ENCODE results near the gene TINAGL1.

TINAGL1 gene

GRCh38 chr1:31605908-31606427 lies 29.7 kb downstream of the TINAGL1 start:
- ATAC-seq (peak; percentile 100), DNase-seq (peak; percentile 49 to 72)
- H3K27me3 Mint-ChIP-seq: peaks cover 18% of the 10 kb centered on the region
- no peak overlapping the region for H3K4me3 Mint-ChIP-seq
- H3K27ac Mint-ChIP-seq: no peak overlapping the region
- no peaks in the 10 kb centered on the region for H3K9me3 Mint-ChIP-seq
- peaks cover 11% of the 10 kb centered on the region for H3K4me1 Mint-ChIP-seq

GRCh38 chr1:31607360-31607759 lies 31.0 kb downstream of the TINAGL1 start:
- DNase-seq (no peak), ATAC-seq (no peak)
- Mint-ChIP-seq H3K27ac (no peak overlapping the region), H3K9me3 (no peaks in the 10 kb centered on the region), H3K27me3 (peaks cover 18% of the 10 kb centered on the region), H3K4me3 (no peak overlapping the region), H3K4me1 (peaks cover 17% of the 10 kb centered on the region)

- Mint-ChIP-seq H3K27me3 (peaks cover 18% of the 10 kb centered on the region), H3K27ac (no peak overlapping the region), H3K9me3 (no peaks in the 10 kb centered on the region), H3K4me1 (peaks cover 17% of the 10 kb centered on the region), H3K4me3 (no peak overlapping the region)
- DNase-seq (no peak), ATAC-seq (no peak)
These were observed 33.3 kb downstream of the TINAGL1 start for GRCh38 chr1:31609514-31610118.

- peaks cover 15% of the 10 kb centered on the region for H3K4me1 Mint-ChIP-seq
- H3K9me3 Mint-ChIP-seq: no peaks in the 10 kb centered on the region
- ATAC-seq: no peak
- no peak for DNase-seq
- peaks cover 46% of the 10 kb centered on the region for H3K27me3 Mint-ChIP-seq
- H3K4me3 Mint-ChIP-seq: no peak overlapping the region
- H3K27ac Mint-ChIP-seq: no peak overlapping the region
These were observed 38.2 kb downstream of the TINAGL1 start for GRCh38 chr1:31614414-31615005.

GRCh38 chr1:31615414-31615813 lies 39.1 kb downstream of the TINAGL1 start:
- ATAC-seq (no peak), DNase-seq (no peak)
- no peak overlapping the region for H3K27ac Mint-ChIP-seq
- peaks cover 15% of the 10 kb centered on the region for H3K4me1 Mint-ChIP-seq
- no peak overlapping the region for H3K4me3 Mint-ChIP-seq
- no peaks in the 10 kb centered on the region for H3K9me3 Mint-ChIP-seq
- H3K27me3 Mint-ChIP-seq: peaks cover 49% of the 10 kb centered on the region

GRCh38 chr1:31615939-31616338 lies 39.6 kb downstream of the TINAGL1 start:
- H3K4me1 Mint-ChIP-seq: peaks cover 15% of the 10 kb centered on the region
- no peak overlapping the region for H3K27ac Mint-ChIP-seq
- ATAC-seq (no peak), DNase-seq (no peak)
- H3K9me3 Mint-ChIP-seq: no peaks in the 10 kb centered on the region
- H3K27me3 Mint-ChIP-seq: peaks cover 44% of the 10 kb centered on the region
- no peak overlapping the region for H3K4me3 Mint-ChIP-seq

- H3K4me3 Mint-ChIP-seq: peak within 1 kb of the TSS; percentile 57 to 77
- H3K27ac Mint-ChIP-seq: peak within 1 kb of the TSS in 1 of 2 donors; percentile 93
- DNase-seq (no peak), ATAC-seq (peak; percentile 26)
- H3K4me1 Mint-ChIP-seq: peaks cover 9% of the 10 kb centered on the region
- no peaks in the 10 kb centered on the region for H3K9me3 Mint-ChIP-seq
- H3K27me3 Mint-ChIP-seq: peaks cover 44% of the 10 kb centered on the region
These were observed 41.1 kb downstream of the TINAGL1 start, which contains the start of gene HCRTR1 for GRCh38 chr1:31617218-31617915. Gene HCRTR1 (plus strand): TSS chr1:31617689. CDS start chr1:31619193, 1,504 bp downstream.

GRCh38 chr1:31617916-31618746 lies 41.8 kb downstream of the TINAGL1 start:
- peak; percentile 45 to 47 for DNase-seq
- peak overlapping the region in 1 of 2 donors; percentile 27 for H3K4me3 Mint-ChIP-seq

GRCh38 chr1:31618916-31619846 lies 42.9 kb downstream of the TINAGL1 start:
- DNase-seq (no peak), ATAC-seq (peak; percentile 10)
- Mint-ChIP-seq H3K4me3 (no peak overlapping the region), H3K27me3 (peaks cover 44% of the 10 kb centered on the region), H3K9me3 (no peaks in the 10 kb centered on the region), H3K4me1 (peaks cover 14% of the 10 kb centered on the region), H3K27ac (peak overlapping the region in 1 of 2 donors; percentile 50)

More at GRCh38 chr1:31617916-31618746, 41.8 kb downstream of the TINAGL1 start:
- Mint-ChIP-seq H3K9me3 (no peaks in the 10 kb centered on the region), H3K27ac (no peak overlapping the region), H3K27me3 (peaks cover 44% of the 10 kb centered on the region), H3K4me1 (peaks cover 9% of the 10 kb centered on the region)
- ATAC-seq: peak; percentile 73

- Mint-ChIP-seq H3K4me3 (no peak overlapping the region), H3K27ac (no peak overlapping the region), H3K9me3 (no peaks in the 10 kb centered on the region), H3K4me1 (peaks cover 21% of the 10 kb centered on the region), H3K27me3 (peaks cover 38% of the 10 kb centered on the region)
- ATAC-seq (no peak), DNase-seq (no peak)
These were observed 44.5 kb downstream of the TINAGL1 start for GRCh38 chr1:31620631-31621497.

GRCh38 chr1:31621498-31621820 lies 45.1 kb downstream of the TINAGL1 start:
- ATAC-seq (no peak), DNase-seq (no peak)
- H3K27me3 Mint-ChIP-seq: peaks cover 32% of the 10 kb centered on the region
- H3K4me1 Mint-ChIP-seq: peaks cover 21% of the 10 kb centered on the region
- H3K27ac Mint-ChIP-seq: peak overlapping the region in 1 of 2 donors; percentile 40
- no peak overlapping the region for H3K4me3 Mint-ChIP-seq
- H3K9me3 Mint-ChIP-seq: no peaks in the 10 kb centered on the region

- Mint-ChIP-seq H3K27ac (peak overlapping the region in 1 of 2 donors; percentile 40), H3K27me3 (peaks cover 25% of the 10 kb centered on the region), H3K4me3 (no peak overlapping the region), H3K4me1 (peaks cover 21% of the 10 kb centered on the region), H3K9me3 (no peaks in the 10 kb centered on the region)
- no peak for ATAC-seq
- no peak for DNase-seq
These were observed 45.8 kb downstream of the TINAGL1 start for GRCh38 chr1:31621847-31622730.

GRCh38 chr1:31623365-31623764 lies 47.0 kb downstream of the TINAGL1 start:
- no peak for DNase-seq
- Mint-ChIP-seq H3K4me1 (peaks cover 16% of the 10 kb centered on the region), H3K27ac (no peak overlapping the region), H3K9me3 (no peaks in the 10 kb centered on the region), H3K27me3 (peaks cover 16% of the 10 kb centered on the region), H3K4me3 (no peak overlapping the region)
- no peak for ATAC-seq
